CD4-positive, alpha-beta T cell treated with Interleukin-21 for 1 hour (primary cell): Measurements from ENCODE around the gene DUOXA2.

ENCODE experiments used
- DNase-seq: peaks from one replicate; pipeline ENCODE4 v3.0.0-alpha.2; 2020

DUOXA2 gene

DNA sequence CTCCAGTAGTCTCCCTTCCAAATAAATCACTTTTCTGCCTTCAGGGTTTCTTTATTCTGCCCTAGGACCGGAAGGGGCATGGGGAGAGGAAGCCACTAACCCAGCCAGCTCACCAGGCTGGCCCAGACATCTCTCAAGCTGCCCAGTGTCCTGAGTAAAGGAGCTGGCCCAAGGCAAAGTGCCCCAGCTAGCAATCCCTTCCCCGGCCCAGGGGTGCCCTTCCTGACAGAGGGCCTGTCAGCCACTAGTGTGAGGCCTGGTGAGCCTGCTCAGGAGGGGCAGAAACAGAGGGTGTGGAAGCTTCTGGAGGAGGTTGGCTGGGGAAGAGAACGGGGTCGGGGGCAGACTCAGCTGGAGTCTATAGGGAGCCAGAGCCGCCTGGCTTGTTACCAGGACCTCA is 51.4 kb downstream of the DUOXA2 start:
- no peak for DNase-seq

DNA sequence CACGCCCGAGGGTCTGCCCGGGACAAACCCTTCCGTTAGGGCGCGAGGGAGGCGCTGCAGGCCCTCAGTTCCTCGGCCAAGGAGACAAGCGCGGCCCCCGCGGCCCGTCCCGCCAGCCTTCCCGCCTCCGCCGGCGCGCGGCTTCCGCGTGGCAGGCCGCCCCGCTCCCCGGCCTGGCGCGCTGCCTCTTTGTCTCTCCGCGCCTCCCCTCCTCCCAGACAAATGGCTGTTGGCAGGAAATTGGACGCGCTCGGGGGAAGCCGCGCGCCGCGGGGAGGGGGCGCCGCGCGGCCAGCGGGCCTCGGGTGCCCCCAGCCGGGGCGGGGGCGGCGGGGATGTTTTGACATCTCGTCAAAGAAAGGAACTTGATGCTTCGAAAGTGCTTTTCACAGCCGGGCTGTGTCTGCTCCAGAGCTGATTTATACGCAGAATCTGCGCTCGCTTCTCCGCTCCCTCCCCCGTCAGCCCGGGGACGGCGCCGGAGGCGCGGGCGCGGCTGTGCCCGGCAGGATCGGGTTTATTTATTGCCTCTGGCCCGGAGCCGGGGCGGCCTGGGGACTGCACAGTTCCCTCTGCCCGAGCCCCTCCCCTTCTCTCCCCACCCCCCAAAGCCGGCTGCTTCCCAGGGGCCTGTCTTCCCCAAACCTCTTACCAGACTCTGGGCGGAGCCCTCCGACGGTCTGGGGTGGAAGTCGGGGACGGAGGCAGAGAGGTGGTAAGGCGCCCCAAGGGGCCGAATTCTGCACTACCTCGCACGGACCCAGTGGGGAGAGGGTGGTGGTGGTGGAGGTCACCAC is 52.9 kb downstream of the DUOXA2 start:
- peak; percentile 87 for DNase-seq

DNA sequence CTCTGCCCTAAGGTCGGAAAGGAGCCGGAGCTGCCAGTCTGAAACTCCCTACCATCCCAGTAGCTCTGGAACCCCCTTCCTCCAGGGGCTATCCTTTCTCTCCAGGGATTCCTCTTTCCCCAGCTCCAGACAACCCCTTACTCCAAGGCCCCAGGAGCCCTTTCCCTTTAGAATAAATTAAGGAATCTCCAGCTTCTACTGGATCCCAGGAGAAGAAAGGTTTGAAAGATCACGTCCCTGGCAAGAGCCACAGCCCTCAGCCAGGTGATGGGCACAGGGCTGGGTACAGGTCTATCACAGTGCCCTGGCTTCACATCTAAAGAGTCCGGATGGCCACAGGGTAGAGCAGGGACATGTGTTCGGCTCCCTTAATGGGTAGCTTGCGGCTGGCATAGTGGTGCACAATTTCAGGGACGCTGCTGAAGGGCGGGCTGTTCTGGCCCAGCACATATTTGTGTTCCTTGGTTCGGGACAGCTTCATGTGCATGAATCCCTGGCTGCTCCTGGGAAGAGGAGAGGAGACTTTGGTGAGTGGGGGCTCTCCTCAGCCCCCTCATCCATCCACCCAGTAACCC is 53.6 kb downstream of the DUOXA2 start:
- no peak for DNase-seq
